Prostate gland (tissue), 2 donors: ENCODE data around the gene KRTAP2-1.

ENCODE experiments used
- POLR2AphosphoS5 ChIP-seq: sonication (generic); formaldehyde crosslinking; IDR thresholded peaks from one replicate; pipeline ENCODE4 v1.6.1; 2017; ENCODE audit warnings: antibody characterized with exemption
- TF ChIP-seq, protein P1 (sequence below), 4 experiments: fragments of 200-600 bp in 2 of 4; fragments of 450-650 bp in 2 of 4; sonication (generic) in 2 of 4; IDR thresholded peaks; 1 replicate in 3 of 4; 2 replicates in 1 of 4; pipeline ENCODE4 v1.5.1; 2016 to 2019; ENCODE audit warnings: antibody characterized with exemption in 4 of 4, mild to moderate bottlenecking in 2 of 4, moderate library complexity in 2 of 4

DNA sequence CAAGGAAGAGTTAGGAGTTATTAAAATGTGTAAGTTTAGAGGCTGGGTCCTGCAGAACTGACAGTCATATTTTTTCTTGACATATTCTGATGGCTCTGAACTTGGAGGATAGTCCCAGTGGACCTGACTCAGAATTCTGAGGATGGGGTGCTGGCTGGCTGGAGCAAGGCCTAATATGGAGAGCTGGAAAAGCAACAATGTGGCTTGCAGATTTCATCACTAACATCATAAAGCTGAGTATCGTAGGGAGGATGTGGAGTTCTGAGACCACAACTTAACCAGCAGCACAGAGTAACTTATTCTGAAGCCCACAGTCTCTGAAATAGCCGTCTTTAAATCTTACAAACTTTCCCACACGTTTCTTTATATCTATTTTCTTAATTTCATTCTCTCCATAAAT is 22.4 kb downstream of the KRTAP2-1 start:
- no peak for TF ChIP-seq POLR2AphosphoS5
- TF ChIP-seq, protein P1, sequence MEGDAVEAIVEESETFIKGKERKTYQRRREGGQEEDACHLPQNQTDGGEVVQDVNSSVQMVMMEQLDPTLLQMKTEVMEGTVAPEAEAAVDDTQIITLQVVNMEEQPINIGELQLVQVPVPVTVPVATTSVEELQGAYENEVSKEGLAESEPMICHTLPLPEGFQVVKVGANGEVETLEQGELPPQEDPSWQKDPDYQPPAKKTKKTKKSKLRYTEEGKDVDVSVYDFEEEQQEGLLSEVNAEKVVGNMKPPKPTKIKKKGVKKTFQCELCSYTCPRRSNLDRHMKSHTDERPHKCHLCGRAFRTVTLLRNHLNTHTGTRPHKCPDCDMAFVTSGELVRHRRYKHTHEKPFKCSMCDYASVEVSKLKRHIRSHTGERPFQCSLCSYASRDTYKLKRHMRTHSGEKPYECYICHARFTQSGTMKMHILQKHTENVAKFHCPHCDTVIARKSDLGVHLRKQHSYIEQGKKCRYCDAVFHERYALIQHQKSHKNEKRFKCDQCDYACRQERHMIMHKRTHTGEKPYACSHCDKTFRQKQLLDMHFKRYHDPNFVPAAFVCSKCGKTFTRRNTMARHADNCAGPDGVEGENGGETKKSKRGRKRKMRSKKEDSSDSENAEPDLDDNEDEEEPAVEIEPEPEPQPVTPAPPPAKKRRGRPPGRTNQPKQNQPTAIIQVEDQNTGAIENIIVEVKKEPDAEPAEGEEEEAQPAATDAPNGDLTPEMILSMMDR (IDR thresholded peaks at IDR 0.05) = no peak
